CD4-positive, alpha-beta T cell treated with Interleukin-17A for 1 hour (primary cell): ENCODE measurements around the gene FKRP.

Source experiments
- DNase-seq: peaks from one replicate; pipeline ENCODE4 v3.0.0-alpha.2; 2020

The FKRP gene

GRCh38 chr19:46719629-46720502 is 26.0 kb upstream of the FKRP start:
- DNase-seq: no peak

GRCh38 chr19:46720503-46721239 is 25.2 kb upstream of the FKRP start:
- DNase-seq: no peak

- DNase-seq: no peak
These were observed 24.4 kb upstream of the FKRP start for GRCh38 chr19:46721269-46722003.

- DNase-seq: no peak
These were observed 23.9 kb upstream of the FKRP start for GRCh38 chr19:46722004-46722380.

GRCh38 chr19:46722421-46723022 is 23.3 kb upstream of the FKRP start:
- DNase-seq: no peak

- DNase-seq: no peak
These were observed 22.8 kb upstream of the FKRP start for GRCh38 chr19:46723023-46723461.

DNA sequence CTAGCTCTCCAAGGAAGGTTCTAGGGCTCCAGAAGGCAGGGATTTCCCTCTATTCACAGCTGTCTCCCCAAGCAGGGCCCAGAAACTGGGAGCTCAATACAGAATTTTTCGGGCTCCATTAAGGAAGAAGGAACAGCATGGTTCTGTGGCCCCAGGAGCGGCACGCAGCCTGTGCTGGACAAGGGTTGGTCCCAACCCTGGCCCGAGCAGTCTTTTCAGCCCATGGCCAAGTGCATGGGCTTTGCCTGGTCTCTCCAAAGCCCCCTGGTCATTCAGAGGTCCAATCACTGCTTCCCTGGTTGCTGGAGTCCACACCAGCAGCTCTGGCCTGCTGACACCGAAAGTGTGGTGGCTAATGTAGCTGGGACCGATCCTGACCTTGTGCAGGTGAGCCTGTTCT is 22.4 kb upstream of the FKRP start:
- DNase-seq: no peak

GRCh38 chr19:46724468-46724867 is 21.4 kb upstream of the FKRP start:
- no peak for DNase-seq

- no peak for DNase-seq
These were observed 20.6 kb upstream of the FKRP start for GRCh38 chr19:46725036-46725820.

DNA sequence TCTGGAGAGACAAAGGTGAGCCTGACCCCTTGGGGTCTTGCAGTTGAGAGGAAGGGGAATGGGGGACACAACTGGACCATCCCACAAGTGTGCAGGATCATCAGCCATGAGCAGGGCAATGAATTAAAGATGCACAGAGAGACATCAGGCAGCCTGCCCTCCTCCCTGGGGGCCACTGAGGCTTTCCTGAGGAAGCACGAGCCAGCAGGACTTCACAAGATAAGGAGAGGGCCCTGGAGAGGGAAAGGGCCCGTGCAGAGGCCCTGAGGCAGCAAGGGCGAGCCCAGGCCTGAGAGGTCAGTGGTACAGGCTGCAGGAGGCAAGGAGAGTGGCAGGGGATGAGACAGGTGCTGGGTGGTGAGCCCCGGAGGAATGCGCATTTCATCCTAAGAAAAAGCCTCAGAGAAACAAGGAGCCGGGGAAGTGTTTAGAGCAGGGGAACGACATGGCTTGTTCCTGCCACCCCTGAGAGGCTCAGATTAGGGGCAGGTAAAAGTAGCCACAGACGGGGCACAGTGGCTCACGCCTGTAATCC is 19.9 kb upstream of the FKRP start:
- no peak for DNase-seq

DNA sequence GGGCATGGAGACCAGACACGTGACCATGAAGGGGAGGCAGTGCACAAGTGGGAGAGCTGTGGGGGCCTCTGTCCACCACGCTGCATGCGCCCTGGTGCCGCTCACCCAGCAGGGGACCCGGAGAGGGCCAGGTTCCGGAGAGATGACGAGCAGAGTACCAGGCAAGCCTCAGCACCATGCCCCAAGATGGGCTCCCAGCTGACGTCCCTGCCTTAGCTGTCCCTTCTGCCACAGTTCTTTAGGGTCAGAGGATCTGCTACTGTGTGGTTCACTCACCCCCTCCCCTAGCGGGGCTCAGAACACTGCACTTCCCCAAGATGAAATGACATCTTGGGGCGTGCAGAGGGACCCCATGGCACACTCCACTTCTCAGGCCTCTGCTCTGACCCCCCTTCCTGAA is 19.3 kb upstream of the FKRP start:
- DNase-seq: no peak

DNA sequence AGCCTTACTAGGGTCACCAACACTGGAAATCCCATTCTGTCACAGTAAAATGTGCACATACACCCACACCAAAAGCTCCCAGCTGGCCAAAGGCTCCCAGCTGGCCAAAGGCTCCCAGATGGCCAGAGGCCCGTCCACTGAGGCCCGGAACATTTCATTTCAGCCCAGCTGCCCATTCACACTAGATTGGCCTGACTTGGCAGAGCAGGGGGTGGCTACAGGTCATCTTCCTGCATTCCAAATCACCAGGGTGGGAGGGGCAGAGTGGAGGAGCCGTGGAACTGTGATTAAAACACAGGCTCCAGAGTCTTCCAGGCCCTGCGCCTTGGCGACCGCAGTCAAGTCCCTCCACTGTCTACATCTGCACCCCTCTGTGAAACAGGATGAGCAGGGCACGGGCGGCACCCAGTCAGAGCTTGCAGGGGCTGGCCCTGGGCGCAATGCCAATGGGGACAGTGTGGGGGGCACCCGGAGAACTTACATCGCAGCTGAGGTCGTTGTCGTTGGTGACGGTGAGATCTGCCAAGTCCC is 18.8 kb upstream of the FKRP start:
- no peak for DNase-seq

GRCh38 chr19:46727757-46728156 is 18.1 kb upstream of the FKRP start:
- DNase-seq: no peak

GRCh38 chr19:46728208-46728607 is 17.6 kb upstream of the FKRP start:
- no peak for DNase-seq

DNA sequence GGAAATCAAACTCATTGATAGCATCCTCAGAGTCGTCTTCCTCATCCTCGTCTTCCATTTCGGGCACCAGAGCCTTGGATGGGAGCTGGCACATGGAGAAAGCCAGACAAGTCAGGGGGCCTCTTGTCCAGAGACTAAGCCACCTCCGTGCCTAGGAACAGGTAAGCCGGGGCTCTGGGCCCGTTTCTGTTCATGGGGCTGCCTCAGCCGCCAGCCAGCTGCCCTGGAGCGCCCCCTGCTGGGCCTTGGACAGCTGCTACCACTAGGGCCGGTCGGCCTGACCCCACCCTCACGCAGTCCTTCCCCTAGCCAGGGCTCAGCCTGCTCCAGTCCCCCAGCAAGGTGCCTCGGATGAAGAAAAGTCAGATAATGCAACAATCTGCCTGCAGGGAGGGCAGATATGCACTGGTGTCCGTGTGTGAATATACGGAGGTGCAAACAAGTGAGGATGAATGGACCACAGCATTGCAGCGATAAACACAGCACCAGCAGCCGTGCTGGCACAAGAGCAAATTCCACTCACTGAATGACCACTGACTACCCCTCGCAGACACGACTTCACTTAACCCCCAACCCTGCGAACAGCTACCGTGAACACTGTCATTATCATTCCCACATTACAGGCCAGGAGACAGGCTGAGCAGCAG is 17.0 kb upstream of the FKRP start:
- DNase-seq: peak; percentile 83

DNA sequence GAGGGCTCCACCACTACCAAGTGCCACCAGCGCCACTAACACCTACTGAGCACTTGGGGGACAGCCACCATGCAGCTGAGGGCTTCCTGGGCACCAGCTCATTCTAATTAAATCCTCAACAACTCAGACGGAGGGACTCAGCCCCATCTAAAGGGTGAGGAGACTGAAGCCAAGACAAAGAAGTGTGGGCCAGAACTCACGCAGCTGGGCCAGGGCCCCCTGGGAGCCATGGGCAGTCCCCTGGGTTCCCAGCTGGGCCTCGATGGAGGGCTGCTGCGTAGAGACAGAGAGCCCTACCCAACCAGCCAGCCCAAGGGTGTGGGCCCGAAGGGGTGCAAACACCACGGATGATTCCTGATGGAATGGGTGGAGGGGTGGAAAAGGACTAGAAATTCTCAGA is 16.2 kb upstream of the FKRP start:
- DNase-seq: no peak

- no peak for DNase-seq
These were observed 15.7 kb upstream of the FKRP start for GRCh38 chr19:46730187-46730586.

- no peak for DNase-seq
These were observed 15.3 kb upstream of the FKRP start for GRCh38 chr19:46730595-46730994.

DNA sequence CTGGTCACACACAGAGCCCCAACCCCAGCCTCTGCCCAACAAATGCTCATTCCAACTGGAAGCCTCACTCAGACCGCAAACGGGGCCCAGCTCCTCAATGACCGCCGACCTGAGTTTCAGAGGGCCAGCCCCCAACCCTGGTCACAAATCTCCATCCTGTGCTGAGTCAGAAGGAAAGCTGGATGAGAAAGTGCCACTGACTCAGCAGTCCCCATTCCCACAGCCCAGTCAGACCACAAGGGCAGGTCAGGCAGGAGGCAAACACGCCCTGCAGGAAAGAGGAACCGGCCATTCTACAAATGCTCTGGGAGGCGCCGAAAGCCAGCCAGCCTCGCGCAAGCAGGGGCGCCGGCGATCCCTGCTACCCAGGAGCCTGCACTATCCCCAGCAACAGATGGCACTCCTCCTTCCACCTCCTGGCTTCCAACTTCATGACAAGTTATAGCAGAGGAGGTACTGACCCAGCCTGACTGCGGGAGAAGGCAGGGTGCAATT is 14.8 kb upstream of the FKRP start:
- no peak for DNase-seq

- no peak for DNase-seq
These were observed 14.3 kb upstream of the FKRP start for GRCh38 chr19:46731584-46731983.
